Measurements from ENCODE around the gene ACOT13.

ACOT13 gene

DNA sequence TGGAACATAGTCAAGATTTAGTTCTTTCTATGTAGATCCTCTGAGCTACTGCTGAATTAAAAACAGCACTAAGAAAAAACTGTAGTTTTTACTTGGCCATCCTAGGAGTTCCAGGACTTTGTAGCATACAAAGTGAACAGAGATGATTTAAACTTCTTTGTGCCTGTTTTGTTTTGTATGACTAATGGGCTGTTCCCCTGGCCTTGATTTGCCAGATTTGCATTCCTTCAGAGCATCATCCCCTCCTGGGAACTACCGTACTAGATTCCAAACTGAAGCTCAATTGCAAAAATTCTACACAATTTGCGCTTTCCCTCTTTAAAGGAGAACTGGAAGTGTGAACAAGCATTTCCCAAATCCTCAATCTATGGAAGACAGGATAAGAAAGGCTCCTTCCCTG is 23.1 kb downstream of the ACOT13 start:
- H3K9ac ChIP-seq (ENCODE audit: low read length), result no peak overlapping the region
- no peak overlapping the region for H3K4me3 ChIP-seq (ENCODE audit: insufficient read depth, low read length, poor library complexity, severe bottlenecking)
- H3K27ac ChIP-seq (ENCODE audit: low read depth, low read length), result no peak overlapping the region
- no peaks in the 10 kb centered on the region for H3K27me3 ChIP-seq (ENCODE audit: low read length)
- H2AFZ ChIP-seq (ENCODE audit: low read depth, low read length, severe bottlenecking), result no peak overlapping the region
- H3F3A ChIP-seq (ENCODE audit: insufficient read depth), result no peaks in the 10 kb centered on the region
- H3K9me2 ChIP-seq (replicated peaks; ENCODE audit: insufficient read depth, low read length), result no peaks in the 10 kb centered on the region
- TF ChIP-seq, protein P1, sequence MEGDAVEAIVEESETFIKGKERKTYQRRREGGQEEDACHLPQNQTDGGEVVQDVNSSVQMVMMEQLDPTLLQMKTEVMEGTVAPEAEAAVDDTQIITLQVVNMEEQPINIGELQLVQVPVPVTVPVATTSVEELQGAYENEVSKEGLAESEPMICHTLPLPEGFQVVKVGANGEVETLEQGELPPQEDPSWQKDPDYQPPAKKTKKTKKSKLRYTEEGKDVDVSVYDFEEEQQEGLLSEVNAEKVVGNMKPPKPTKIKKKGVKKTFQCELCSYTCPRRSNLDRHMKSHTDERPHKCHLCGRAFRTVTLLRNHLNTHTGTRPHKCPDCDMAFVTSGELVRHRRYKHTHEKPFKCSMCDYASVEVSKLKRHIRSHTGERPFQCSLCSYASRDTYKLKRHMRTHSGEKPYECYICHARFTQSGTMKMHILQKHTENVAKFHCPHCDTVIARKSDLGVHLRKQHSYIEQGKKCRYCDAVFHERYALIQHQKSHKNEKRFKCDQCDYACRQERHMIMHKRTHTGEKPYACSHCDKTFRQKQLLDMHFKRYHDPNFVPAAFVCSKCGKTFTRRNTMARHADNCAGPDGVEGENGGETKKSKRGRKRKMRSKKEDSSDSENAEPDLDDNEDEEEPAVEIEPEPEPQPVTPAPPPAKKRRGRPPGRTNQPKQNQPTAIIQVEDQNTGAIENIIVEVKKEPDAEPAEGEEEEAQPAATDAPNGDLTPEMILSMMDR (IDR thresholded peaks at IDR 0.05; ENCODE audit: insufficient read depth, low read length, poor library complexity, severe bottlenecking), result no peak
- no peak for TF ChIP-seq EZH2phosphoT487 (conservative IDR thresholded peaks at IDR 0.05; ENCODE audit: low read length)
- H4K20me1 ChIP-seq (ENCODE audit: low read depth, low read length), result no peaks in the 10 kb centered on the region
- no peaks in the 10 kb centered on the region for H3K79me2 ChIP-seq (ENCODE audit: insufficient read depth, low read length)
- no peaks in the 10 kb centered on the region for H3K36me3 ChIP-seq (ENCODE audit: low read length)
- H3K9me3 ChIP-seq (ENCODE audit: insufficient read depth, low read length), result no peaks in the 10 kb centered on the region
- no peak overlapping the region for H3K4me2 ChIP-seq (ENCODE audit: low read depth, low read length, poor library complexity, severe bottlenecking)

DNA sequence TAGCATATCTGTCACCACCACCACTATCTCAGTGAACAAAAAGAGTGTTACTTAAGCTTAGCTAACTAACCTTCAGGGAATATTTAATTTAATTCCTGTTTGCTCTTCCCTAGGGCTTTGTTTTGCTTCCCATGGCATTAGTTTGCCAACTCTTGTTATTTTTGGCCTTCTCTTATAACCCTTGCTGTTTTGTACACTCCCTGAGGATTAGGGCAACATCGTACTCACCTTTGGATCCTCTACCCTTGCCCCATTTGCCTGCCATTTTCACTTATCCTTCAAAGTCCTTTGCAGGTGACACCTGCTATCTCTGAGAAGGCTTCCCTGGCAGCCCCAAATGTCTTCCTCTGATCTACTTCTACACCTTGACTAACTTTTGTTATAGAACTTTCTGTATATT is 23.7 kb downstream of the ACOT13 start:
- Histone ChIP-seq H3K4me2 (ENCODE audit: low read depth, low read length, poor library complexity, severe bottlenecking) (no peak overlapping the region), H3K36me3 (ENCODE audit: low read length) (no peaks in the 10 kb centered on the region), H3K9ac (ENCODE audit: low read length) (no peak overlapping the region), H3K9me3 (ENCODE audit: insufficient read depth, low read length) (no peaks in the 10 kb centered on the region), H2AFZ (ENCODE audit: low read depth, low read length, severe bottlenecking) (no peak overlapping the region), H3K27me3 (ENCODE audit: low read length) (no peaks in the 10 kb centered on the region), H3K9me2 (replicated peaks; ENCODE audit: insufficient read depth, low read length) (no peaks in the 10 kb centered on the region), H3F3A (ENCODE audit: insufficient read depth) (no peaks in the 10 kb centered on the region), H3K79me2 (ENCODE audit: insufficient read depth, low read length) (no peaks in the 10 kb centered on the region), H4K20me1 (ENCODE audit: low read depth, low read length) (no peaks in the 10 kb centered on the region), H3K27ac (ENCODE audit: low read depth, low read length) (no peak overlapping the region), H3K4me3 (ENCODE audit: insufficient read depth, low read length, poor library complexity, severe bottlenecking) (no peak overlapping the region)
- TF ChIP-seq, protein P1 (IDR thresholded peaks at IDR 0.05; ENCODE audit: insufficient read depth, low read length, poor library complexity, severe bottlenecking), result no peak
- no peak for TF ChIP-seq EZH2phosphoT487 (conservative IDR thresholded peaks at IDR 0.05; ENCODE audit: low read length)

DNA sequence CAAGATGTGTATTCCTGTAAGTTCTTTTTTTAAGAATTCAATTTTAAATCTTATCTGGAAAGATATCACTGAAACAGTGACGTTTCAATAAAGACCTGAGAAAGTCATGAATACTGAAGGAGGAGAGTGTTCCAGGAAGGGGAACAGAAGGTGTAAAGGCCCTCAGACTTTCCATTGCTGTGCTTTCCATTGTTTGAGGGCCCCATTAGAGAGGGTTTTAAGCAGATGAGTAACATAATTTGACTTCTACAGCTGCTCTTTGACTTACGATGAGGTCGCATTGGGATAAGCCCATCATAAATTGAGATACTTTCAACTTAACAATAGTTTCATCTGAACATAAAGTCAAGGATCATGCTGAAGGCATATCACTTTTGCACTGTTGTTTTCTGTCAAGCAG is 24.7 kb downstream of the ACOT13 start:
- TF ChIP-seq, protein P1 (IDR thresholded peaks at IDR 0.05; ENCODE audit: insufficient read depth, low read length, poor library complexity, severe bottlenecking), result no peak
- no peak for TF ChIP-seq EZH2phosphoT487 (conservative IDR thresholded peaks at IDR 0.05; ENCODE audit: low read length)
- Histone ChIP-seq H3K9ac (ENCODE audit: low read length) (no peak overlapping the region), H3K36me3 (ENCODE audit: low read length) (no peaks in the 10 kb centered on the region), H3K4me2 (ENCODE audit: low read depth, low read length, poor library complexity, severe bottlenecking) (no peak overlapping the region), H3K9me3 (ENCODE audit: insufficient read depth, low read length) (no peaks in the 10 kb centered on the region), H3K27ac (ENCODE audit: low read depth, low read length) (no peak overlapping the region), H3K27me3 (ENCODE audit: low read length) (no peaks in the 10 kb centered on the region), H4K20me1 (ENCODE audit: low read depth, low read length) (no peaks in the 10 kb centered on the region), H3K9me2 (replicated peaks; ENCODE audit: insufficient read depth, low read length) (no peaks in the 10 kb centered on the region), H3K79me2 (ENCODE audit: insufficient read depth, low read length) (no peaks in the 10 kb centered on the region), H3F3A (ENCODE audit: insufficient read depth) (peaks cover 6% of the 10 kb centered on the region; the same call in 1 of the 2 replicates), H3K4me3 (ENCODE audit: insufficient read depth, low read length, poor library complexity, severe bottlenecking) (no peak overlapping the region), H2AFZ (ENCODE audit: low read depth, low read length, severe bottlenecking) (no peak overlapping the region)
